Gastrocnemius medialis (tissue), 4 donors: ENCODE data around the gene AMMECR1. TPM values are rescaled to one million over a fixed set of nuclear protein-coding genes. Genes with fewer than 3 reads are reported as not detected.

Experiments used
- ATAC-seq, 2 donors: fragments of 150-250 bp; one replicate each; pipeline ENCODE4 v1.9.1; 2016
- DNase-seq, 2 donors: peaks; one replicate each; pipeline ENCODE4 v3.0.0-alpha.2; 2019
- H3K27ac ChIP-seq, 4 donors: fragments of 200-600 bp; sonication (generic); 1 replicate in 1 of 4; 2 replicates in 3 of 4; pipeline ENCODE4 v1.5.1; 2016 to 2018; ENCODE audit warnings: mild to moderate bottlenecking in 2 of 4, moderate library complexity in 1 of 4
- H3K27me3 ChIP-seq, 3 donors: fragments of 200-600 bp; sonication (generic) in 2 of 3; 1 replicate in 1 of 3; 2 replicates in 2 of 3; pipeline versions ENCODE4 v1.5.1 to v1.6.0; 2016 to 2019; ENCODE audit warnings: mild to moderate bottlenecking in 1 of 3, moderate library complexity in 1 of 3
- H3K36me3 ChIP-seq, 2 donors: fragments of 200-600 bp; sonication (generic) in 1 of 2; one replicate each; pipeline ENCODE4 v1.5.1; 2017 to 2018
- H3K4me1 ChIP-seq, 2 donors: fragments of 200-600 bp; sonication (generic) in 1 of 2; one replicate each; pipeline ENCODE4 v1.5.1; 2016 to 2017; ENCODE audit warnings: mild to moderate bottlenecking in 2 of 2
- H3K4me3 ChIP-seq, 4 donors: fragments of 200-600 bp; sonication (generic) in 3 of 4; 1 replicate in 1 of 4; 2 replicates in 3 of 4; pipeline ENCODE4 v1.5.1; 2016 to 2019; ENCODE audit warnings: mild to moderate bottlenecking in 2 of 4
- H3K9me3 ChIP-seq, 3 donors: fragments of 200-600 bp; sonication (generic) in 2 of 3; 1 replicate in 1 of 3; 2 replicates in 2 of 3; pipeline ENCODE4 v1.5.1; 2016 to 2019
- CTCF ChIP-seq, 5 experiments: fragments of 450-650 bp in 3 of 5; fragments of 200-600 bp in 2 of 5; sonication (generic) in 2 of 5; IDR thresholded peaks in 4 of 5; conservative IDR thresholded peaks in 1 of 5; 1 replicate in 4 of 5; 2 replicates in 1 of 5; pipeline ENCODE4 v1.5.1; 2016 to 2019; ENCODE audit warnings: antibody characterized with exemption in 5 of 5, mild to moderate bottlenecking in 3 of 5, moderate library complexity in 3 of 5
- POLR2A ChIP-seq, 2 donors: fragments of 450-650 bp; IDR thresholded peaks; one replicate each; pipeline ENCODE4 v1.6.1; 2017; ENCODE audit warnings: antibody characterized with exemption in 2 of 2, mild to moderate bottlenecking in 2 of 2, moderate library complexity in 2 of 2
- in situ Hi-C, 4 donors: fragments of 200-750 bp; cut with MboI; loops; one replicate each; pipeline versions ENCODE4 v1.15.0 to v1.8.0; 2017; ENCODE audit warnings: low sequenced_read_pairs in 4 of 4
- intact Hi-C: fragments of 100-400 bp; cut with DNase I; formaldehyde crosslinking; loops from one replicate; pipeline ENCODE4 v1.15.1; 2023; ENCODE audit warnings: low total_unique reads
- total RNA-seq, 4 donors: library from RNA; depleted of rRNA; stranded (reverse); fragments of >200 nt; gene quantifications; one replicate each; pipeline versions ENCODE4 v1.1.0 to v1.2.3, GENCODE V29; 2016

The AMMECR1 gene
- total RNA-seq, 4 donors from 2014 or later: 1.2 to 2.6 (median 1.9) TPM

GRCh38 chrX:110327336-110327735 lies 9.5 kb upstream of the AMMECR1 start:
- DNase-seq (no peak), ATAC-seq (no peak)
- H3K4me1 ChIP-seq: no peaks in the 10 kb centered on the region
- intact Hi-C loops (no loop called here), in situ Hi-C loops (no loop called here)
- H3K9me3 ChIP-seq: no peaks in the 10 kb centered on the region
- H3K27ac ChIP-seq: no peak overlapping the region
- H3K4me3 ChIP-seq: no peak overlapping the region
- no peaks in the 10 kb centered on the region for H3K36me3 ChIP-seq
- no peak for TF ChIP-seq CTCF (IDR thresholded peaks at IDR 0.05 in 4 of 5, conservative IDR thresholded peaks at IDR 0.05 in 1 of 5)
- no peak for TF ChIP-seq POLR2A (IDR thresholded peaks at IDR 0.05)
- peaks cover 0 to 6% (median 0%) of the 10 kb centered on the region in 3 donors for H3K27me3 ChIP-seq

- in situ Hi-C loops: no loop called here
- H3K9me3 ChIP-seq: no peaks in the 10 kb centered on the region
- intact Hi-C loops: no loop called here
- DNase-seq: no peak
- no peak for ATAC-seq
- H3K27ac ChIP-seq: no peak overlapping the region
- TF ChIP-seq CTCF (IDR thresholded peaks at IDR 0.05 in 4 of 5, conservative IDR thresholded peaks at IDR 0.05 in 1 of 5) (no peak), POLR2A (IDR thresholded peaks at IDR 0.05) (no peak)
- no peaks in the 10 kb centered on the region for H3K36me3 ChIP-seq
- no peaks in the 10 kb centered on the region for H3K4me1 ChIP-seq
- no peak overlapping the region for H3K4me3 ChIP-seq
- peaks cover 0 to 5% (median 0%) of the 10 kb centered on the region in 3 donors for H3K27me3 ChIP-seq
Measured at GRCh38 chrX:110326712-110327111, 8.8 kb upstream of the AMMECR1 start.

GRCh38 chrX:110322603-110323002 lies 4.7 kb upstream of the AMMECR1 start:
- no peak overlapping the region for H3K4me3 ChIP-seq
- in situ Hi-C loops: no loop called here
- H3K4me1 ChIP-seq: no peaks in the 10 kb centered on the region
- H3K9me3 ChIP-seq: no peaks in the 10 kb centered on the region
- no peaks in the 10 kb centered on the region for H3K36me3 ChIP-seq
- DNase-seq (no peak), ATAC-seq (no peak)
- H3K27ac ChIP-seq: no peak overlapping the region
- intact Hi-C loops: no loop called here
- TF ChIP-seq CTCF (IDR thresholded peaks at IDR 0.05 in 4 of 5, conservative IDR thresholded peaks at IDR 0.05 in 1 of 5) (no peak), POLR2A (IDR thresholded peaks at IDR 0.05) (no peak)
- H3K27me3 ChIP-seq: no peaks in the 10 kb centered on the region

GRCh38 chrX:110321670-110322069 lies 3.8 kb upstream of the AMMECR1 start:
- DNase-seq (no peak), ATAC-seq (no peak)
- no peak overlapping the region for H3K4me3 ChIP-seq
- TF ChIP-seq POLR2A (IDR thresholded peaks at IDR 0.05) (no peak), CTCF (IDR thresholded peaks at IDR 0.05 in 4 of 5, conservative IDR thresholded peaks at IDR 0.05 in 1 of 5) (no peak)
- in situ Hi-C loops: no loop called here
- no peaks in the 10 kb centered on the region for H3K27me3 ChIP-seq
- no peak overlapping the region for H3K27ac ChIP-seq
- intact Hi-C loops: no loop called here
- H3K4me1 ChIP-seq: peaks cover 0 to 1% of the 10 kb centered on the region in 2 donors
- H3K9me3 ChIP-seq: no peaks in the 10 kb centered on the region
- no peaks in the 10 kb centered on the region for H3K36me3 ChIP-seq

- in situ Hi-C loops (no loop called here), intact Hi-C loops (no loop called here)
- ATAC-seq: no peak
- no peak for DNase-seq
- Histone ChIP-seq H3K9me3 (no peaks in the 10 kb centered on the region), H3K27me3 (no peaks in the 10 kb centered on the region), H3K36me3 (no peaks in the 10 kb centered on the region), H3K4me1 (peaks cover 5 to 6% of the 10 kb centered on the region in 2 donors), H3K27ac (no peak overlapping the region), H3K4me3 (no peak overlapping the region)
- TF ChIP-seq CTCF (IDR thresholded peaks at IDR 0.05 in 4 of 5, conservative IDR thresholded peaks at IDR 0.05 in 1 of 5) (no peak), POLR2A (IDR thresholded peaks at IDR 0.05) (no peak)
Measured at GRCh38 chrX:110321081-110321480, 3.2 kb upstream of the AMMECR1 start.
